Ascending aorta (tissue), 2 donors: ENCODE results near the gene CBFA2T2. TPM values are rescaled to one million over a fixed set of nuclear protein-coding genes. Genes with fewer than 3 reads are reported as not detected.
"Not testable (repeated sequence)": the region's sequence is repeated elsewhere in the genome, so short reads cannot be mapped to it uniquely, and the experiment has no call there.

ENCODE experiments used
- DNase-seq, 2 donors: peaks; one replicate each; pipeline ENCODE4 v3.0.0-alpha.2; 2019; ENCODE audit warnings: low spot score in 2 of 2
- H3K27ac ChIP-seq, 2 donors: fragments of 200-600 bp; sonication (generic); one replicate each; pipeline ENCODE4 v1.5.1; 2016 to 2017; ENCODE audit warnings: mild to moderate bottlenecking in 1 of 2
- H3K27me3 ChIP-seq: fragments of 200-600 bp; sonication (generic); one replicate; pipeline ENCODE4 v1.5.1; 2017
- H3K36me3 ChIP-seq, 2 donors: fragments of 200-600 bp; sonication (generic); one replicate each; pipeline ENCODE4 v1.5.1; 2016
- H3K4me1 ChIP-seq, 2 donors: fragments of 200-600 bp; sonication (generic); one replicate each; pipeline ENCODE4 v1.5.1; 2016 to 2017; ENCODE audit warnings: mild to moderate bottlenecking in 1 of 2
- H3K4me3 ChIP-seq, 2 donors: fragments of 200-600 bp; sonication (generic); one replicate each; pipeline ENCODE4 v1.5.1; 2016 to 2017; ENCODE audit warnings: mild to moderate bottlenecking in 1 of 2
- H3K9me3 ChIP-seq, 2 donors: fragments of 200-600 bp; sonication (generic); one replicate each; pipeline ENCODE4 v1.5.1; 2016
- CTCF ChIP-seq, 3 experiments: fragments of 200-600 bp in 2 of 3; fragments of 450-650 bp in 1 of 3; sonication (generic) in 2 of 3; IDR thresholded peaks; one replicate each; pipeline ENCODE4 v1.5.1; 2016 to 2019; ENCODE audit warnings: antibody characterized with exemption in 3 of 3, mild to moderate bottlenecking in 1 of 3, moderate library complexity in 1 of 3
- intact Hi-C: fragments of 100-400 bp; cut with DNase I; formaldehyde crosslinking; loops from one replicate; pipeline ENCODE4 v1.15.1; 2023
- total RNA-seq: library from RNA; depleted of rRNA; stranded (reverse); fragments of >200 nt; gene quantifications from one replicate; pipeline ENCODE4 v1.1.0, GENCODE V29; 2016

Gene CBFA2T2
- total RNA-seq, 1 donor from 2014 or later, result 22.4 TPM

DNA sequence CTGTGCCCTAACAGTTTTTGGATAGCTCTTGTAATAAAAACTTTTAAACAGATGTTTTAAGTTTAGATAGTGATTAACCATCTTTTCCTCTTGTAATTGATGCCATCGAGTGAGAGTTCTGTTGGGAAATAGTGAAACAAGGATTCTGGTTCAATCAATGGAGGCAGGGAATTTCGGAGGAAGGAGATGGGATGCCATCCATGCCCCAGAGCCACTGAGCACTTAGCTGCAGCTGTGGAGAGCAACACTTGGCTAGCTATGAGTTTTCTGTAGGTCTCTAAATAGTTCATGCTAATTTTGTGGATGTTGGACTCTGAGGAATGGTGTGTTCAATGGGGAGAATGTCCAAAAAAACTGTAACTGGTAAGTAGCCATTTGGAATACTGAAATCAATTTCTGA, 16.7 kb downstream of the CBFA2T2 start:
- H3K9me3 ChIP-seq, result no peaks in the 10 kb centered on the region
- TF ChIP-seq CTCF (IDR thresholded peaks at IDR 0.05), result no peak
- no peak for DNase-seq
- no peak overlapping the region for H3K27ac ChIP-seq
- no peaks in the 10 kb centered on the region for H3K4me1 ChIP-seq
- no peaks in the 10 kb centered on the region for H3K27me3 ChIP-seq
- no peaks in the 10 kb centered on the region for H3K36me3 ChIP-seq
- intact Hi-C loops, result no loop called here
- H3K4me3 ChIP-seq, result no peak overlapping the region

- no peak overlapping the region for H3K4me3 ChIP-seq
Observed at GRCh38 chr20:33507461-33507860, 17.6 kb downstream of the CBFA2T2 start.

GRCh38 chr20:33508015-33508414, 18.1 kb downstream of the CBFA2T2 start:
- H3K36me3 ChIP-seq, DNase-seq, intact Hi-C loops, H3K27me3 ChIP-seq, H3K4me1 ChIP-seq, H3K9me3 ChIP-seq, H3K27ac ChIP-seq, H3K4me3 ChIP-seq: not testable (repeated sequence)

More at GRCh38 chr20:33507461-33507860, 17.6 kb downstream of the CBFA2T2 start:
- Histone ChIP-seq H3K9me3 (no peaks in the 10 kb centered on the region), H3K27ac (no peak overlapping the region), H3K36me3 (no peaks in the 10 kb centered on the region), H3K27me3 (no peaks in the 10 kb centered on the region), H3K4me1 (no peaks in the 10 kb centered on the region)
- intact Hi-C loops, result no loop called here
- TF ChIP-seq CTCF (IDR thresholded peaks at IDR 0.05), result no peak
- no peak for DNase-seq

DNA sequence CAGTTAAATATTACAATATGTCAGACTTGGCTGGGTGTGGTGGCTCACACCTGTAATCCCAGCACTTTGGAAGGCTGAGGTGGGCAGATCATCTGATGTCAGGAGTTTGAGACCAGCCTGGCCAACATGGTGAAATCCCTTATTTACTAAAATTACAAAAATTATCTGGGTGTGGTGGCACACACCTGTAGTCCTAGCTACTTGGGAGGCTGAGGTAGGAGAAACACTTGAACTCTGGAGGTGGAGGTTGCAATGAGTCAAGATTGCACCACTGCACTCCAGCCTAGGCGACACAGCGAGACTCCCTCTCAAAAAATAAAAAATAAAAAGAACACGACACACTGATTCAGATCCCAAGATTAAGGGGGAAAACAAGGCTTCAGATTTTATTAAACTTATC, 19.2 kb downstream of the CBFA2T2 start:
- H3K27me3 ChIP-seq, intact Hi-C loops, H3K36me3 ChIP-seq, DNase-seq, H3K4me1 ChIP-seq, H3K27ac ChIP-seq, H3K4me3 ChIP-seq, H3K9me3 ChIP-seq: not testable (repeated sequence)

DNA sequence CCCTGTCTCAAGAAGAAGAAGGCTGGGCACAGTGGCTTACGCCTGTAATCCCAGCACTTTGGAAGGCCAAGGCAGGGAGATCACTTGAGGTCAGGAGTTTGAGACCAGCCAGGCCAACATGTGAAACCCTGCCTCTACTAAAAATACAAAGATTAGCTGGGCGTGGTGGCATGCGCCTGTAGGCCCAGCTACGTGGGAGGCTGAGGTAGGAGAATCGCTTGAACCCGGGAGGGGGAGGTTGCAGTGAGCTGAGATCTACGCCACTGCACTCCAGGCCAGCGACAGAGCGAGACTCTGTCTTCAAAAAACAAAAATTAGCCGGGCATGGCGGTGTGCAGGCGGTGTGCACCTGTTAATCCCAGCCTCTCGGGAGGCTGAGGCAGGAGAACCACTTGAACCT, 22.0 kb downstream of the CBFA2T2 start:
- H3K4me1 ChIP-seq, H3K27me3 ChIP-seq, intact Hi-C loops, DNase-seq, H3K36me3 ChIP-seq, H3K4me3 ChIP-seq, H3K27ac ChIP-seq, H3K9me3 ChIP-seq: not testable (repeated sequence)

DNA sequence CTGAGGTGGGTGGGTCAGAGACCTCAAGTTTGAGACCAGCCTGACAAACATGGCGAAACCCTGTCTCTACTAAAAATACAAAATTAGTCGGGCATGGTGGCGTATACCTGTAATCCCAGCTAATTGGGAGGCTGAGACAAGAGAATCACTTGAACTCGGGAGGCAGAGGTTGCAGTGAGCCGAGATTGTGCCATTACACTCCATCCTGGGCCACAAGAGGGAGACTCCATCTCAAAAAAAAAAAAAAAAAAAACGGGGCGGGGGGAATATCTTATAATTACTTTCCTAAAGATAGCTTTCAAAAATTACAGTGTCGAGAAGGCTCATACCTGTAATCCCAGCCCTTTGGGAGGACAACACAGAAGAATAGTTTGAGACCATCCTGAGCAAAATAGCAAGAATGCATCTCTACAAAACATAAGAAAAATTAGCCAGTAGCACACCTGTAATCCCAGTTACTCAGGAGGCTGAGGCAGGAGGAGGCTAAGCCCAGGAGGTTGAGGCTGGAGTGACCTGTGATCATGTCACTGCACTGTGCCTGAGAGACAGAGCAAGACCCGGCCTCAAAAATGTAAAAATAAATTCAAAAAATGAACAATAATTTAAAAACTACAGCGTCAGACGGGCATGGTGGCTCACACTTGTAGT, 25.8 kb downstream of the CBFA2T2 start:
- Histone ChIP-seq H3K4me3 (no peak overlapping the region), H3K27me3 (no peaks in the 10 kb centered on the region), H3K4me1 (no peaks in the 10 kb centered on the region), H3K27ac (no peak overlapping the region), H3K9me3 (no peaks in the 10 kb centered on the region), H3K36me3 (no peaks in the 10 kb centered on the region)
- no peak for DNase-seq
- TF ChIP-seq CTCF (IDR thresholded peaks at IDR 0.05), result peak in 1 of 3 experiments; percentile 9
- intact Hi-C loops, result no loop called here

- H3K4me1 ChIP-seq, result no peaks in the 10 kb centered on the region
- no peak for TF ChIP-seq CTCF (IDR thresholded peaks at IDR 0.05)
- intact Hi-C loops, result no loop called here
- H3K27ac ChIP-seq, result no peak overlapping the region
- DNase-seq, result no peak
- no peaks in the 10 kb centered on the region for H3K36me3 ChIP-seq
- H3K4me3 ChIP-seq, result no peak overlapping the region
- no peaks in the 10 kb centered on the region for H3K9me3 ChIP-seq
- H3K27me3 ChIP-seq, result no peaks in the 10 kb centered on the region
Observed at GRCh38 chr20:33516882-33517281, 27.0 kb downstream of the CBFA2T2 start.
